HG03442 (cell line): ENCODE measurements around the gene OR8D2.

Source experiments
- ATAC-seq: cut with Tn5 transposase; IDR thresholded peaks from one replicate; pipeline ENCODE4 v1.9.1; 2021; ENCODE audit warnings: mild to moderate bottlenecking, moderate library complexity; ENCODE audit not compliant: unreplicated experiment

Gene OR8D2, protein sequence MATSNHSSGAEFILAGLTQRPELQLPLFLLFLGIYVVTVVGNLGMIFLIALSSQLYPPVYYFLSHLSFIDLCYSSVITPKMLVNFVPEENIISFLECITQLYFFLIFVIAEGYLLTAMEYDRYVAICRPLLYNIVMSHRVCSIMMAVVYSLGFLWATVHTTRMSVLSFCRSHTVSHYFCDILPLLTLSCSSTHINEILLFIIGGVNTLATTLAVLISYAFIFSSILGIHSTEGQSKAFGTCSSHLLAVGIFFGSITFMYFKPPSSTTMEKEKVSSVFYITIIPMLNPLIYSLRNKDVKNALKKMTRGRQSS

DNA sequence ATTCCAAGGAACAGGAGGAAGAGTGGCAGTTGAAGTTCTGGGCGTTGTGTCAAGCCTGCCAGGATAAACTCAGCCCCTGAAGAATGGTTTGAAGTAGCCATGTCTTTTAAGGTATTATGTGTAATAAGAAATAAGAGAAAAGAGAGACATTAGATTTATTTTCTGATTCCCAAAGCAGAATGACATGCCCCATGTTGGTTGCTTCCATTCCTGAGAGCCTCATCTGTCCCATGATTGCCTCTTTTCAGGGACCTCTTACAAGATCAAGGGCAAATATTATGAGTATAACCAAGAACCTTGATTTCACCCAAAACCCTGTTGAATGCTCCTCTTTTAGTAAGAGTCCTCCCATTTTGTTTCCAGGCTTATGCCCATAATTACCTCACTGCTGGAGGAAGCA, at the start of gene OR8D2:
OR8D2 (minus strand) TSS at position 101 of the 400 bp plus-strand sequence; CDS start at position 101, 0 bp downstream.
- ATAC-seq = no peak

DNA sequence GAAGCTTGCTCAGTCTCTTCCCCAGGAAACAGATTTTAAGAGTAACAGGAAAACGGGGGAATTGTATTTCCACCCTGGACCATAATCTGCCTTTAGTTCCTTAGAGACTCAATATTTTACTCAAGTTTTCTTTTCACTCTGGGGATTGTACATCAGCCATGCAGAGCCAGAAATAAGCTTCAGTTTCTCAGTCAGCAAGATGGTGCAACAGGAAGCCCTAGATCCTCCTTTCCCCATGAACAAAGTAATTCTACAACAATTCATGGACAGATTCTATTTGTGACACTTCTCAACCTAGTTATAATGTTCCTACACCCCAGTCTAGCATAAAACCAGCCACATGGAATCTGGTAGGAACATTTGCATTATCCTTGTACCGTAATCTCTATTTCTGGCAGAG, 39.6 kb upstream of the OR8D2 start:
- ATAC-seq = no peak

DNA sequence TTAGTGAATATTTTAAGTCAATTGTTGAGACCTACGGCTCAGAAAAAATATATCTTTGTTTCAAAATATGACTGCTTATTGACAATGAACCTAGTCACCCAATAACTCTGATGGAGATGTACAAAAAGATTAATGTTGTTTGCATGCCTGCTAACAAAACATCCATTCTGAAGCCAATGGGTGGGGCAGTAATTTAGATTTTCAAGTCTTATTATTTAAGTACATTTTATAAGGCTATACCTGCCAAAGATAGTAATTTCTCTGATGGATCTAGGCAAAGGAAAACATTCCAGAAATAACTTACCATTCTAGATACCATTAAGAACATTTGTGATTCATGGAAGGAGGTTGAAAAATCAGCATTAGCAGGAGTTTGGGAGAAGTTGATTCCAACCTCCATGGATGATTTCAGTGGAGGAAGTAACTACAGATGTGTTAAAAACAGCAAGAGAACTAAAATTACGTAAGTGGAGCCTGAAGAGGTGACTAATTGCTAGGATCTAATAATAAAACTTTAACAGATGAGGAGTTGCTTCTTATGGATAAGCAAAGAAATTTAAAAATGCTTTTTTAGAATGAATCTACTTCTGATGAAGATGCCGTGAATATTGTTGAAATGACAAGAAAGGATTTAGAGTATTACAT, 26.4 kb upstream of the OR8D2 start:
- no peak for ATAC-seq

DNA sequence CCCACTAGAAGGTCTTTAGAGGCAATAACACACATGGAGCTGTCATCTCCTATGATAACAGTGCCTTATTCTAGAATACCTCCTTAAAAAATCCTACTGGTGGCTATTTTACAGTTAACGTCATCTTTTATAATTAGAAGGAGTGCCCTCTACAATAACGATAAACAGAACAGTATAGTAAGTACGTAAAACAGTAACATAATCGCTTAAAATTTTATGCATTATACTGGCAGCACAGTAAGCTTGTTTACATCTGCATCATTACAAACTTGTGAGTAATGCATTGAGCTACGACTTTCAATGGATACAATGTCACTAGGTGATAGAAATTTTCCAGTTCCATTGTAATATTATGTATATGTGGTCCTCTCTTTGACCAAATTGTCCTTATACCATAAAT, 24.3 kb upstream of the OR8D2 start:
- no peak for ATAC-seq

DNA sequence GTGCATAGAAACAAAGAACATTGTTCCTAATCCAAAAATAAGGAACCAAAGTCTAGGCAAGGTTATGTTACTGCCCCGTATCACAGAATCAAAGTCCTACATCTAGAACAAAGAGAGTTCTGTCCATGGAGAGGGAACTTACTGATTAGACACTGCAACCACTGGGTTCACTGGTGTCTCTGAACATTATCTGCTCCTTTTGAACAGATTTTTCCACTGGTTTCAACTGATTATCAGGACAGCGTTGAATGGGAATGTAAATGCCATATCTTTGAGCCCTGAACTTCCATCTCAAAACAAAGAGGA, 20.1 kb upstream of the OR8D2 start:
- ATAC-seq = no peak

DNA sequence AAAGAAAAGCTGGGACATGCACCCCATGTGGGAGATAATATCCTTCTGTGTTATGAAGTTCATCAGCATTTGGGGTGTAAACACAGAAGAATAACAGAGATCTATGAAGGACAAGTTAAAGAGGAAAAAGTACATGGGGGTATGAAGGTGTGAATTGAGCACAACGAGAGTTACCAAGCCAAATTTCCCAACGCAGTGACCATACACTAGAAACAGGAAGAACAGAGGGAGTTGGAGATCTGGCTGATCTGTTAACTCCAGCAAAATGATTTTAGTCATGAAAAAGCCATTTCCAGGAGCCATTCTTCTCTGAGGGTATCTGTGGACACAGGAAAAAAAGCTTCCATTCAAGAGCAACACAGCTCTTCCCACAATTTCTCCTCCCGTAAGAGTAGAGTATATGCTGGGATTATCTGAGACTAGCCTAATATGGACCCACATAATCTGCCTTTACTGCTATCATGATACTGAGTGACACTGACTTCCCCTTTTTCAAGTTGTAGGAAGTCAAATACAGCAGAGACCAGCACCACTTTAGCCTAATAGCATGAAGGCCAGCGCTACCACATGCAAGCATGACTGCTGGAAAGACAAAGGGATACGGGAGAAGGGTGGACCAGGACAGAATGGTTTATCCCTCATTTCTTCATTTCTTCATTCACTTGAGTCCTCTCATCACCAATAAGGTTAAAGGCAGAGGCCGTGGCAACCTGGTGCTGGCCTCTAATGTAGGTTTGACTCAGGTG, 19.6 kb upstream of the OR8D2 start:
- ATAC-seq = no peak

DNA sequence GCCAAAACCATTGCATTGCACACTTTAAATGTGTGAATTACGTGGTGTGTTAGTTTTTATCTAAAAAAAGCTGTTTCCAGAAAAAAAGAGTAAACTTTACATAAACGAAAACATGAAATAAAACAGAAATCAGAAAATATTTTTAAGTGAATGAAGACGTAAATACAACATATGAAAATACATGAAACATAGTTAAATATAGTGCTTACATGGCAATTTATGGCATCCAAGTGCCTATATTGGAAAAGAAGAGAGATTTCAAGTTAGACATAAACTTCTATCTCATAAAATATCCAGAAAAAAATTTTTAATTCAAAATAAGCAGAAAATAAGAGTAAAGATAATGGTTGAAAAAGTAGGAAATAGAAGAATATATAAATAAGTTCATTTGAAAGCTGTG, 11.9 kb upstream of the OR8D2 start:
- no peak for ATAC-seq

DNA sequence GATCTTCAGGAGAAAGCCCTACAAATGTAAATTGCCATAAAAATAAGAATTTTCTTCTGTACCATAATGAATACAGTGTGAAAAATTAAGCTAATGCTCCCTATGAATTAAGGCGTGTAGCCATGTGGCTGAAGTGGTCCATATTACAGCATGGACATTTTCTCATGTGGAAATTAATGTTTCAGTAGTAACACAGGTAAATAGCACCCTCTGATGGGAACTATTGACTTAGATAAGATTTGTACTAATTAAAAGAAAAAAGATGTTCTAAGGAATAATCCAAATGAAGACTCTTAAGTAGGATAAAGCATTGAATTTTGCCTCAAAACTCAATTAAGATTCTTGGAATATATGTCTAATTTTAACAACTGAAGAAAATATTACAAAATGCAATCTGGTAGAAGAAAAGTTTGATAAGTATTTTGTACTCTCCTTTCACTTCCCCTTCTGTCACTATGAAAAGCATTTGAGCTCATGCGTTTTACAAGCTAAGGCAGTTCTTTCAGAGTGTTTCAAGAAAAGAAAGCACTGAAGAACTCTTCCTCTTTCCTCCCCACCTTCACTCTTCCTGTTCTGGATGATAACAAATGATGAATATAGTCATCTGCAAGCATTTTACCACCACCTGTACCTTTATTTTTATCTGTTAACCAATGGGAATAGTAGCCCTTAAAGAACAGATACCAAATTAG, 9.9 kb upstream of the OR8D2 start:
- ATAC-seq = peak; percentile 81

DNA sequence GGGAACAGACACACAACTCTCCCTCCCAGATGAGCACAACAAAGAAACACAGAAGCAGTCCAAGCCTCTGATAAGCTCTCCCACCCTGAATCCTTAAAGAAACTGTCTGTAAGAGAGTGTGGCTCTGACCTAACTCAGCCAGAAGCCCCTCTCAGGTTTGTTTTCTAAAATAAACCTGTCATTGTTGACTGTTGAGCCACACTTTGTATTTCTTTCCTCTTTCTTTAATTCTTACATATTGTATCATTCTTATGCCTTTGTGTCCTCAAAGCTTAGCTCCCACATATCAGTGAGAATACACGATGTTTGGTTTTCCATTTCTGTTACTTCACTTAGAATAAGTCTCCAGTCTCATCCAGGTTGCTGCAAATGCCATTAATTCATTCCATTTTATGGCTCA, 7.8 kb upstream of the OR8D2 start:
- ATAC-seq = no peak

DNA sequence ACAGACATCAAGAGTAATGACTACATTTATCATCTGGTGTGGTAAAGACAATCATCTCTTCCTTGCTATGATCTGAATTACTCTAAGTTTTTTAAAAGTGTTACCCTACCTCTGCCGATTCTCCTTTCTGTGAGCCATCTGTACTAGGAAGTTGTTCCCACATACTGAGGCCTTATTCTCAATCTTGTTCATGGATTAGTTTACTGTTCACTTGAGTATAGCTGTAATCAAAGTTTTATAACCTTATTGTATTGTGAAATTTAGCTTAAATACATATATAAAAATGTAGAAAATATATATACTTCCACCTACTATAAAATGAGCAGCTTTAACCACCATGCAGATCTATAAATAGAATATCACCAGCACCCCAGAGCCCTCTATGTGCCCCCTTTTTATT, 2.4 kb upstream of the OR8D2 start:
- ATAC-seq = no peak

DNA sequence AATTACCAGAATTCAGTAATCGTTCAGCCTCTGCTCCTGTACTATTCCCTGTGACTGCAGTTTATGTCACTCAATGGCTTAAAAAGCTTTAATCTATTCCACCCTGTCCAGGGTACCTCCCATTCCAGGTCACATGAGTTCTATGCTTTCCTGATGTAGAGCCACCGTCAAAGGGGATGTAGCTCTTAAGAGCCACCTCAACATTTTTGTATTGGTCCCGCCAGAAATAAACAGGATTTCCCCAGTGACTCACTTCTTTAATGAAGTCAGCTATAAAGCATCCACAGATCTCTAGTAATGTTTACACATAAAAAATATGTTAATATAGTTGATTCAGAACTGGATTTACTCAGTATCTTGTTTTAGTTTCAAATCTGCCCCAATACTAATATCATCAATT, 4.9 kb downstream of the OR8D2 start:
- no peak for ATAC-seq

DNA sequence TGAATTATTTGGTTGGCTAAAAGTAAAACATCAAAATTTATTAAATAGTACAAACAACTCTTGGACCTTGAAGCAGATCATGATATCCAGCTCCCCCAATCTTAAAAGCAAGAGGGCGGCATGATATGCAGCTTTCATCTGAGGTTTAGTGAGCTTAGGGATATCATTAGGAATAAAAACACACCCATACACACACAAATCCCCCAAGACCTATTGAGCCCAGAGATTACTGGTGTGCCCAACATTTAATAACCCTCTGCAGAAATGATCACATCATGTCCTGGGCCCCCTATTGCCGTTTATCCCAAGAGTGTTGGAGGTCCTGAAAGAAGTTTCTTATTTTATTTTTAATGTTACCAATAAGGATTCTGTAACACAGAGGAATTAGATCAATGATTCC, 6.1 kb downstream of the OR8D2 start, which contains the start of gene OR8D1:
OR8D1 (minus strand) TSS at position 101 of the 400 bp plus-strand sequence. CDS start 3,183 bp downstream, outside the sequence.
- no peak for ATAC-seq

DNA sequence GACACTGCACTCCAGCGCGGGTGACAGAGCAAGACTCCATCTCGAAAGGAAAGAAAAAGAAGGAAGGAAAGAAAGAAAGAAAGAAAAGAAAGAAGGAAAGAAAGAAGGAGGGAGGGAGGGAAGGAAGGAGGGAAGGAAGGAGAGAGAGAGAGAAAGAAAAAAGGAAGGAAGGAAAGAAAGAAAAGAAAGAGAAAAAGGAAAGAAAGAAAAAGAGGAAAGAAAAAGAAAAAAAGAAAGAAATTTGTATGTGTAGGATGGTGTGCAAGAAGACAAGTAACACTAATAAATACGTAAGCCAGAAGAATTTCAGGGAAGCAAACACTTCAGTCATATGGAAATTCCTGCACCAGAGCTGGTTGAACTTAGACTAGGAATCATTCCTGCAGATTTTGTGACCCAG, 6.9 kb downstream of the OR8D2 start:
- ATAC-seq = no peak

DNA sequence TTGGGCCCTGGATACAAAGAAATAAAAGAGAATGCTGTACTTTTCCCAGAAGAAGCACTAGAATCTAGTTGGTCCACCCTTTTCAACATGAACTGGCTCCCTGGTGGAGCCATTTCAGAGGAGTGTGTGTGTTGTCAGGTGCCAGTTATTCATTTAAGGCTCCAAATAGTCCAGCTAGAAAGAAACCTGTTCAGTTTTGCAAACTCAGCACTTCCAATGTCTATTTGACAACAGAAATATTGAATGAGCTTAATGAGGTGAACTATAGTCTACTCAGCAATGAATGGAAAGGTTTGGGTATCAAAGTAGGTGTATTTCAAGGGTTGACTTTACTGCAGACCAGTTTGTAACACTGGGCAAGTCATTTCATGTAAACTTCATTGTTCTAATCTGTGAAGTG, 8.3 kb downstream of the OR8D2 start:
- ATAC-seq = no peak

DNA sequence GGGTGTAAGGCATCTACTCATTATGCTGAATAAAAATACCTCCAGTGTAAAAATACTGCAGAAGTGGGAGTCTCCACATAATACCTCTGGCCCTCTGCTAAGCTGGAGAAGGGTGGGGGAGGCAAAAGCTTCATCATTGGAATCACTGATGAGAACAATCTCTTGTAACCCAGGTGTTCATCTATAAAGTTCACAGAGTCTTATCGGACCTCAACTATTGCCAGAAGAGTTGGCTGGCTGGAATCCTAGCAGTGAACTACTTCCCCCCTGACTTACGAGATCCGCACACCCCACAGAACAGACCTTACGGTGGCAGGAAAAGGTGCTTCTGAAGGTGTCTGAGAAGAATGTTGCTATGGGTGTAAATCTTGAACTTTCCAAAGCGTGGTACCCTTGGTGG, 8.7 kb downstream of the OR8D2 start:
- ATAC-seq = no peak

DNA sequence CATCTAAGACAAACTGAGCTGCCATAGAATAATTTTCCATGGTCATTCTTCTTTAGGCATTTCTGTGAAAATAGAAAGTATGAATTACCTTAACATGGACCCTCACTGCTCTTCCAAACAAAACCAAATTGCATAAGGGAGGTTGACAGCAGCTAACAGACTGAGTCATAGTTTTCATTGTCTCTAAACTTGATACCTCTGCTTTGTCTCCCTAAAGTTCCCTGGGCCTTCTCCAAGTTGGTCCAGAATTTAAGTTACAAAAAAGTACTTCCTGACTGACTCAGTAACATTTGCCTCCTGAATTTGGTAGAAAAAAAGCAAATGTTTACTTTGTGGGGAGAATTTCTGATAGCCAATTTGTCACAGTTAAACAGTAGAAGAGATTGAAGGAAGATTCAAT, 9.3 kb downstream of the OR8D2 start:
- no peak for ATAC-seq

DNA sequence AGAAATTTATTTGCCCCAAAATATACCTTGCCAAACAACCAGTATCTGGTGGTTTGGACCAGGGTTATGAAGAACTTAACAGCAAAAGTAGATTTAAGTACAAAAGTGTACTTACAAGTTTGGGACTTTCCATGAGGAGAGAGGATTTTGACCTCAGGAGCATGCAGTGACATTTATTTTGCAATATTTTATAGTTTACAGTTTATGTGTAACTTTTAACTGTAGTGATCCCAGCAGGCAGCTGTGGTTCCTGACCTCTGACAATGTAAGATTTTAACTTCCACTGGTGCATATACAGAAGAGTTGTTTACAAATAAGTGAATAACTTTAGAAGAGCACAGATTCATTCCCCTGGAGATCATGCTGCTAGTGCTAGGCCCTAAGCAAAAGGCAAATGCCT, 12.9 kb downstream of the OR8D2 start:
- no peak for ATAC-seq

DNA sequence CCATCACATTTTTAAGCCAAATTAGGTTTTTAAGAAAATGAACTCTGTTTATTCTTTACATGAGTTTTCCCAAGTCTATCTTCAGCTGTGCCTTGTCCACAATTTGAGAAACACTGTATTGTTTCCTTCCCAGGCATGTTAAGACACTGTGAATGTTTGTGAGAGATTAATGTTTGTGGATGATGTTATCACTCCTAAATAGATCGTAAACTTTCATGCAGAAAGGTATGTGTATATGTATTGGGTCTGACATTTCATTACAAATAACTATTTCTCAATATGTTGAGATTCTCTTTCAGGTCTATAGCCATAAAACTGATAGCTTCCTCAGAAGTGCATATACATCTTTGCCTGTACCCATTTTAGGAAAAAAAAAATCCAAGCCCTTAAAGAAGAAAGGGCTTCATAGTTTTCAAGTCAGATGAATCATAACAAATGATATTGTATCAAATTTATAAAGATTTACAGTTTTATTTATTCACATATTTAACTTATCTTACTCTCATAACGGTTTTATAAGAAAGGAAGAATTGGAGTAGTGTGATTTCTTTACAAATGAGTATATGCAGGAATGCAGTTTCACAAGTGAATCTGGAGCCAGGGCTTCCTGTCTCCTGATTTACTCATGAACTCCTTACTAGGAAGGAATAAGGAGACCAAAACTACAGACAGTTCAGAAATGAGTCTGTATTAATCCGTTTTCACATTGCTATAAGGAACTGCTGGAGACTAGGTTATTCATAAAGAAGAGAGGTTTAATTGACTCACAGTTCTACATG, 17.5 kb downstream of the OR8D2 start:
- ATAC-seq = no peak

DNA sequence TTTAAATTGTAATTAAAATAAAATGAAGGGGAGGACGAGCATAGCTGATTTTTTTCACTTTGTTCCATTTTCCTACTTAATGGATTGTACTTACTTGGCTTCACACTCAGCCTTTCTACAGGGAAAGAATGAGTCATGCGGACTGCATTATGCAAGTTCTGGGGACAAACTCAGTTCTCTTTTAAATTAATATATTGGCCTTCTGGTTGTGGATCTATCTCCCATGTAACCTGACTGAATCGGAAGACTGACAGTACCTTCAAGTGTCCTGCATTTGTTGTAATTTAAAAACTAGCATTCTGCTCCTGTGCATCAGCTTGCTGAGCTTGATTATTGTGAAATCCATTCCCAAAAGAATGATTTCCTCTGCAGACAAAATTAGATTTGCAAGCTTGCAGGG, 18.4 kb downstream of the OR8D2 start:
- ATAC-seq = no peak

DNA sequence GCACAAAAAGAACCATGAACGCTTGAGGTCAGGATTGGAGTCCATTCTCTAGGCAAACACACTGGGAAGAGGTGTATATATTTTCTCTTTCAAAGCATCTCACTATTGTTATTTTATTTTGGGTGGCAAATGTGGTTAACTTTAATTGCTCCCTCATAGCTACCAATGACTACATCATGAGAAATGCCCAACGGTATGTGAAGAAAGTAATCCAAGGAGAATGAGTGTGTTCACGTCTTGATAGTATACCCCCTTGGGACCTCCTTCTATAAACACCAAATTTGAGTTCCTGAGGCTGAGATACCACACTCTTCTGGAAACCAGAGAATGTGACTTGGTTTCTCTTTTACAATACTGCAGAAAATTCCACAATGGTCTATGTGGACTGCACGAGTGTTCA, 22.1 kb downstream of the OR8D2 start:
- ATAC-seq = no peak

DNA sequence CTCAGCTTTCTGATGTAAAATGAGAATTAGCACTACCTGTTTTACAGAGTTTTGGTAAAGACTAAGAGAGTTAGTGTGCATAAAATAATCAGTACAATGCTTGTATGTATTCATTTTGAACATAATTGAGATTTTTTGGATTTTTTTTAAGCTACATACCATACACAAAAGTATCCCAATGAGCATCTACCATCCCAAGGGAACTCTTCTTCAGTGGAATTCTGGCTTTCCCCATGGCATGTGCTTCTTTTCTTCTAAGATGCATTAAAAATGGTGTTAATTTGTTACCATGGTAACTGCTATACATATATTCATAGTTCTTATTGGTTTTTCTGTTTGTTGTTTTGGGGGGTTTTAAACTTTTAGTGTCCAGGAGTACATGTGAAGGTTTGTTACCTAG, 24.0 kb downstream of the OR8D2 start:
- no peak for ATAC-seq
